HepG2 (cell line): Measurements from ENCODE around the gene DMPK. TPM values are rescaled to one million over a fixed set of nuclear protein-coding genes. Genes with fewer than 3 reads are reported as not detected.

Experiments
- AGO2 ChIP-seq: fragments of 200-400 bp; formaldehyde crosslinking; optimal IDR thresholded peaks from 2 replicates; pipeline ENCODE3; 2017; ENCODE audit warnings: mild to moderate bottlenecking, low read depth, low read length, moderate library complexity
- CHD2 ChIP-seq: IDR thresholded peaks from 2 replicates; pipeline ENCODE4 v1.6.1; 2011; ENCODE audit warnings: low read depth, low read length, improper control_type of control experiment
- E2F1 ChIP-seq: sonication (generic); formaldehyde crosslinking; IDR thresholded peaks from 2 replicates; pipeline ENCODE4 v1.5.0; 2020; ENCODE audit warnings: missing genetic modification reagents
- ETV5 ChIP-seq: IDR thresholded peaks from 2 replicates; pipeline ENCODE4 v1.6.1; 2018; ENCODE audit warnings: missing biosample characterization, missing genetic modification reagents, inconsistent platforms, borderline replicate concordance
- HNRNPL ChIP-seq: fragments of 200-400 bp; formaldehyde crosslinking; IDR thresholded peaks from 2 replicates; pipeline ENCODE4 v1.6.1; 2017; ENCODE audit warnings: mild to moderate bottlenecking, low read depth, low read length
- JUND ChIP-seq: sonication (generic); formaldehyde crosslinking; IDR thresholded peaks from 2 replicates; pipeline ENCODE4 v1.8.0; 2022; ENCODE audit warnings: mild to moderate bottlenecking, missing genetic modification reagents
- MAX ChIP-seq: IDR thresholded peaks from 2 replicates; pipeline ENCODE4 v1.6.1; 2012; ENCODE audit warnings: inconsistent platforms
- MTF2 ChIP-seq: sonication (generic); formaldehyde crosslinking; IDR thresholded peaks from 2 replicates; pipeline ENCODE4 v1.5.0; 2020; ENCODE audit warnings: missing genetic modification reagents, borderline replicate concordance
- NFE2 ChIP-seq: sonication (generic); formaldehyde crosslinking; IDR thresholded peaks from 2 replicates; pipeline ENCODE4 v1.4.0; 2020; ENCODE audit warnings: missing genetic modification reagents
- NFYB ChIP-seq: sonication (generic); formaldehyde crosslinking; IDR thresholded peaks from 2 replicates; pipeline ENCODE4 v1.4.0; 2020; ENCODE audit warnings: missing genetic modification reagents
- NR2F2 ChIP-seq: IDR thresholded peaks from 2 replicates; pipeline ENCODE4 v1.6.1; 2012; ENCODE audit warnings: low read depth, inconsistent platforms, borderline replicate concordance
- NRL ChIP-seq: sonication (generic); formaldehyde crosslinking; IDR thresholded peaks from 2 replicates; pipeline ENCODE4 v1.5.0; 2020; ENCODE audit warnings: missing genetic modification reagents, mild to moderate bottlenecking, moderate library complexity, borderline replicate concordance
- RBM39 ChIP-seq: fragments of 200-400 bp; formaldehyde crosslinking; IDR thresholded peaks from one replicate; pipeline ENCODE4 v1.6.1; 2018; ENCODE audit warnings: antibody characterized with exemption, mild to moderate bottlenecking, low read depth, low read length; ENCODE audit not compliant: poor library complexity, severe bottlenecking
- STAT6 ChIP-seq: sonication (generic); formaldehyde crosslinking; IDR thresholded peaks from 2 replicates; pipeline ENCODE4 v1.4.0; 2020; ENCODE audit warnings: missing genetic modification reagents, mild to moderate bottlenecking, borderline replicate concordance
- ZBTB34 ChIP-seq: sonication (generic); formaldehyde crosslinking; IDR thresholded peaks from 2 replicates; pipeline ENCODE4 v1.8.0; 2022; ENCODE audit warnings: mild to moderate bottlenecking, missing genetic modification reagents
- ZKSCAN8 ChIP-seq: IDR thresholded peaks from 2 replicates; pipeline ENCODE4 v1.6.1; 2016; ENCODE audit warnings: borderline replicate concordance, missing genetic modification reagents, missing compliant biosample characterization
- ZNF124 ChIP-seq: sonication (generic); formaldehyde crosslinking; IDR thresholded peaks from 2 replicates; pipeline ENCODE4 v1.4.0; 2020; ENCODE audit warnings: missing genetic modification reagents
- ZNF18 ChIP-seq: sonication (generic); formaldehyde crosslinking; IDR thresholded peaks from 2 replicates; pipeline ENCODE4 v1.8.0; 2022; ENCODE audit warnings: mild to moderate bottlenecking, missing genetic modification reagents; ENCODE audit not compliant: insufficient replicate concordance
- ZNF274 ChIP-seq: sonication (generic); formaldehyde crosslinking; IDR thresholded peaks from 2 replicates; pipeline ENCODE4 v1.5.1; 2020; ENCODE audit warnings: mild to moderate bottlenecking, missing genetic modification reagents
- ZNF430 ChIP-seq: sonication (generic); formaldehyde crosslinking; IDR thresholded peaks from 2 replicates; pipeline ENCODE4 v1.9.0; 2021; ENCODE audit warnings: mild to moderate bottlenecking, missing genetic modification reagents
- ZNF615 ChIP-seq: sonication (generic); formaldehyde crosslinking; IDR thresholded peaks from 2 replicates; pipeline ENCODE4 v1.5.0; 2020; ENCODE audit warnings: mild to moderate bottlenecking, missing genetic modification reagents, borderline replicate concordance
- polyA plus RNA-seq, 8 experiments: library from polyadenylated mRNA; depleted of rRNA in 3 of 8; stranded (reverse) in 7 of 8; unstranded in 1 of 8; fragments of >200 nt; fragmentation: Illumina TruSeq in 4 of 8; extraction: Trizol in 4 of 8; gene quantifications; 2 replicates each; pipeline versions ENCODE4 v1.2.1 to v1.2.3, GENCODE V29; 2011 to 2016; ENCODE audit warnings: low read depth in 4 of 8, missing spikeins in 1 of 8, mixed read lengths in 1 of 8; ENCODE audit not compliant: insufficient read depth in 1 of 8
- total RNA-seq, 5 experiments: library from RNA; depleted of rRNA; stranded (reverse); fragments of >200 nt; fragmentation: Illumina TruSeq; extraction: Trizol; gene quantifications; 2 replicates each; pipeline ENCODE4 v1.2.3, GENCODE V29; 2016; ENCODE audit warnings: low read depth in 1 of 5

Gene DMPK
- total and polyA plus RNA-seq, 2 of the 13 experiments (the other 11 are each of a cell fraction or from before 2014, with no cell fraction given) = 5.3 to 8.8 TPM

GRCh38 chr19:45770192-45771101 lies 11.8 kb downstream of the DMPK start (continued):
- TF ChIP-seq MTF2 (CRISPR knock-in tag) (peak; percentile 62; the same call in 1 of the 2 replicates), NRL (CRISPR knock-in tag) (peak; percentile 75; the same call in 1 of the 2 replicates), NFYB (peak; percentile 90), ZBTB34 (CRISPR knock-in tag) (no peak), ZNF615 (CRISPR knock-in tag) (no peak), STAT6 (CRISPR knock-in tag) (peak; percentile 47; the same call in 1 of the 2 replicates), E2F1 (no peak), ETV5 (CRISPR knock-in tag) (0 out of 2 replicates have a peak, but pooled peaks have one; percentile 27), CHD2 (no peak), RBM39 (peak; percentile 82), ZNF124 (CRISPR knock-in tag) (no peak), NFE2 (CRISPR knock-in tag) (0 out of 2 replicates have a peak, but pooled peaks have one; percentile 10), AGO2 (peak; percentile 98), ZNF430 (CRISPR knock-in tag) (peak; percentile 89), ZNF274 (CRISPR knock-in tag) (no peak), NR2F2 (no peak), JUND (CRISPR knock-in tag) (no peak), HNRNPL (peak; percentile 43; the same call in 1 of the 2 replicates), MAX (peak; percentile 80), ZNF18 (peak; percentile 87), ZKSCAN8 (CRISPR knock-in tag) (peak; percentile 41; the same call in 1 of the 2 replicates)
